ENCODE results near the gene PDHB. TPM values are rescaled to one million over a fixed set of nuclear protein-coding genes. Genes with fewer than 3 reads are reported as not detected.
A peak's percentile ranks its signal among the peaks of the same experiment; 100 is the strongest.

The PDHB gene
- total RNA-seq, 1 donor from 2014 or later = 87.7 TPM

GRCh38 chr3:58463942-58464271 lies 30.3 kb upstream of the PDHB start:
- Histone ChIP-seq H3K9ac (ENCODE audit: low read length) (no peak overlapping the region), H2AFZ (ENCODE audit: low read depth, low read length) (peak overlapping the region; percentile 3), H3K27me3 (ENCODE audit: insufficient read depth, low read length) (no peaks in the 10 kb centered on the region), H4K20me1 (ENCODE audit: insufficient read depth, low read length) (no peaks in the 10 kb centered on the region), H3K4me1 (ENCODE audit: insufficient read depth, low read length) (peaks cover 8% of the 10 kb centered on the region), H3K79me2 (ENCODE audit: insufficient read depth, low read length) (no peaks in the 10 kb centered on the region), H3K36me3 (ENCODE audit: insufficient read depth, low read length) (no peaks in the 10 kb centered on the region), H3K9me3 (ENCODE audit: insufficient read depth, low read depth, low read length) (no peaks in the 10 kb centered on the region), H3K4me2 (ENCODE audit: low read length) (peak overlapping the region; percentile 53), H3K27ac (ENCODE audit: low read depth, low read length) (no peak overlapping the region), H3K4me3 (ENCODE audit: insufficient read depth, low read depth, low read length) (no peak overlapping the region)
- TF ChIP-seq, protein P1, sequence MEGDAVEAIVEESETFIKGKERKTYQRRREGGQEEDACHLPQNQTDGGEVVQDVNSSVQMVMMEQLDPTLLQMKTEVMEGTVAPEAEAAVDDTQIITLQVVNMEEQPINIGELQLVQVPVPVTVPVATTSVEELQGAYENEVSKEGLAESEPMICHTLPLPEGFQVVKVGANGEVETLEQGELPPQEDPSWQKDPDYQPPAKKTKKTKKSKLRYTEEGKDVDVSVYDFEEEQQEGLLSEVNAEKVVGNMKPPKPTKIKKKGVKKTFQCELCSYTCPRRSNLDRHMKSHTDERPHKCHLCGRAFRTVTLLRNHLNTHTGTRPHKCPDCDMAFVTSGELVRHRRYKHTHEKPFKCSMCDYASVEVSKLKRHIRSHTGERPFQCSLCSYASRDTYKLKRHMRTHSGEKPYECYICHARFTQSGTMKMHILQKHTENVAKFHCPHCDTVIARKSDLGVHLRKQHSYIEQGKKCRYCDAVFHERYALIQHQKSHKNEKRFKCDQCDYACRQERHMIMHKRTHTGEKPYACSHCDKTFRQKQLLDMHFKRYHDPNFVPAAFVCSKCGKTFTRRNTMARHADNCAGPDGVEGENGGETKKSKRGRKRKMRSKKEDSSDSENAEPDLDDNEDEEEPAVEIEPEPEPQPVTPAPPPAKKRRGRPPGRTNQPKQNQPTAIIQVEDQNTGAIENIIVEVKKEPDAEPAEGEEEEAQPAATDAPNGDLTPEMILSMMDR (IDR thresholded peaks at IDR 0.05; ENCODE audit: insufficient read depth, low read depth, low read length) = no peak
- no peak for TF ChIP-seq EZH2 (IDR thresholded peaks at IDR 0.05; ENCODE audit: insufficient read depth, low read length)
- no peaks in the 10 kb centered on the region for H3K9me3 Mint-ChIP-seq (ENCODE audit: unreplicated experiment)
- H3K27me3 Mint-ChIP-seq (ENCODE audit: low read depth, unreplicated experiment) = no peaks in the 10 kb centered on the region
- peaks cover 6% of the 10 kb centered on the region for H3K4me1 Mint-ChIP-seq (ENCODE audit: low read depth, unreplicated experiment)
- H3K4me3 Mint-ChIP-seq (ENCODE audit: unreplicated experiment) = no peak overlapping the region
- no peak overlapping the region for H3K27ac Mint-ChIP-seq (ENCODE audit: unreplicated experiment)
- FAIRE-seq (no peak), DNase-seq (ENCODE audit: low read depth) (peak; percentile 85)
- H3K36me3 Mint-ChIP-seq (ENCODE audit: low read depth, unreplicated experiment) = no peaks in the 10 kb centered on the region

- H3K36me3 Mint-ChIP-seq (ENCODE audit: low read depth, unreplicated experiment) = no peaks in the 10 kb centered on the region
- peak; percentile 52 for FAIRE-seq
- TF ChIP-seq, protein P1 (IDR thresholded peaks at IDR 0.05; ENCODE audit: insufficient read depth, low read depth, low read length) = peak; percentile 79
- TF ChIP-seq EZH2 (IDR thresholded peaks at IDR 0.05; ENCODE audit: insufficient read depth, low read length) = no peak
- DNase-seq (ENCODE audit: low read depth) = peak; percentile 8
- H3K27me3 Mint-ChIP-seq (ENCODE audit: low read depth, unreplicated experiment) = no peaks in the 10 kb centered on the region
- Histone ChIP-seq H3K4me1 (ENCODE audit: insufficient read depth, low read length) (peaks cover 8% of the 10 kb centered on the region), H3K4me2 (ENCODE audit: low read length) (peak overlapping the region; percentile 53), H3K4me3 (ENCODE audit: insufficient read depth, low read depth, low read length) (no peak overlapping the region), H3K27me3 (ENCODE audit: insufficient read depth, low read length) (no peaks in the 10 kb centered on the region), H3K9ac (ENCODE audit: low read length) (no peak overlapping the region), H4K20me1 (ENCODE audit: insufficient read depth, low read length) (no peaks in the 10 kb centered on the region), H3K27ac (ENCODE audit: low read depth, low read length) (no peak overlapping the region), H2AFZ (ENCODE audit: low read depth, low read length) (peak overlapping the region; percentile 3), H3K79me2 (ENCODE audit: insufficient read depth, low read length) (no peaks in the 10 kb centered on the region), H3K36me3 (ENCODE audit: insufficient read depth, low read length) (no peaks in the 10 kb centered on the region), H3K9me3 (ENCODE audit: insufficient read depth, low read depth, low read length) (no peaks in the 10 kb centered on the region)
- H3K27ac Mint-ChIP-seq (ENCODE audit: unreplicated experiment) = no peak overlapping the region
- peaks cover 6% of the 10 kb centered on the region for H3K4me1 Mint-ChIP-seq (ENCODE audit: low read depth, unreplicated experiment)
- H3K4me3 Mint-ChIP-seq (ENCODE audit: unreplicated experiment) = no peak overlapping the region
- H3K9me3 Mint-ChIP-seq (ENCODE audit: unreplicated experiment) = no peaks in the 10 kb centered on the region
Observed at GRCh38 chr3:58463181-58463941, 29.7 kb upstream of the PDHB start.

DNA sequence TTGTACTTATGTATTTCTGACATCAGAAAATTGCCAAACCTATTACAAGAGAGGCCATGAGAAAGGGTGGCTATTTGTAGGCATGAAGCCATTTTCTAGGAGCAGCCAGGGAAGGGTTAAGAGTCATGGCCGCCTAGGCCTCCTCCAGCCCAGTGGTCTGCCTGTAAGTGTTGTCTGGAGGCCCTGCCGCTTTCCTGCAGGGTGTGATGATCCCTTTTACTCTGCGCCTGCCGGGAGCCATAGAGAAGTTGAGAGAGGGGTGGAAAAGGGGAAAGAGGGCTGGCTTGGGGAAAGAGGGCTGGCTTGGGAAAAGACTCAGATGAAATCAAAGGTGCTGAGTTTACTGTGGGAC lies 29.2 kb upstream of the PDHB start:
- no peak overlapping the region for H3K27ac ChIP-seq (ENCODE audit: low read depth, low read length)
- H3K79me2 ChIP-seq (ENCODE audit: insufficient read depth, low read length) = no peaks in the 10 kb centered on the region
- no peaks in the 10 kb centered on the region for H4K20me1 ChIP-seq (ENCODE audit: insufficient read depth, low read length)
- TF ChIP-seq, protein P1 (IDR thresholded peaks at IDR 0.05; ENCODE audit: insufficient read depth, low read depth, low read length) = no peak
- no peak for TF ChIP-seq EZH2 (IDR thresholded peaks at IDR 0.05; ENCODE audit: insufficient read depth, low read length)
- Mint-ChIP-seq H3K4me3 (ENCODE audit: unreplicated experiment) (no peak overlapping the region), H3K9me3 (ENCODE audit: unreplicated experiment) (no peaks in the 10 kb centered on the region), H3K36me3 (ENCODE audit: low read depth, unreplicated experiment) (no peaks in the 10 kb centered on the region), H3K27me3 (ENCODE audit: low read depth, unreplicated experiment) (no peaks in the 10 kb centered on the region), H3K4me1 (ENCODE audit: low read depth, unreplicated experiment) (peaks cover 6% of the 10 kb centered on the region), H3K27ac (ENCODE audit: unreplicated experiment) (no peak overlapping the region)
- H3K27me3 ChIP-seq (ENCODE audit: insufficient read depth, low read length) = no peaks in the 10 kb centered on the region
- no peak overlapping the region for H2AFZ ChIP-seq (ENCODE audit: low read depth, low read length)
- H3K9me3 ChIP-seq (ENCODE audit: insufficient read depth, low read depth, low read length) = no peaks in the 10 kb centered on the region
- H3K4me1 ChIP-seq (ENCODE audit: insufficient read depth, low read length) = peaks cover 8% of the 10 kb centered on the region
- no peak for FAIRE-seq
- no peak for DNase-seq (ENCODE audit: low read depth)
- H3K4me3 ChIP-seq (ENCODE audit: insufficient read depth, low read depth, low read length) = no peak overlapping the region
- no peak overlapping the region for H3K9ac ChIP-seq (ENCODE audit: low read length)
- H3K36me3 ChIP-seq (ENCODE audit: insufficient read depth, low read length) = no peaks in the 10 kb centered on the region
- H3K4me2 ChIP-seq (ENCODE audit: low read length) = no peak overlapping the region
